ENCODE data around the gene FGF1.

The FGF1 gene

DNA sequence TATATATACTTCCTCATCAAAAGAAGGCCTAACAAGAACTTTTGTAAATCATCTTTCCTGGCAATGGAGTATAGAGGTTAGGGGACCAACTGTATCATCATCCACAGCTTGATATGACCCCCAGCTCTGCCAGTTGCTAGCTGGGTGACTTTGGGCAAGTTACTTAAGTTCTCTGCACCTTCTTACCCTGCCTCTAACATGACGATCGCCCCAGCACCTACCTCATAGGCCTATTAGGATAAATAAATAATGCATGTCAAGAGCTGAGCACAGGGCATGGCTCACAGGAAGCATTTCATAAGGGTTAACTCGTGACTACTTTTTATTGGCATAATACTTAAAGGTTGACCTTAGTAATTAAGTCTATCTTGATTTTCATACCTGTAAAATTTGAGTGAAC, 29.4 kb upstream of the FGF1 start:
- Histone ChIP-seq H3K9ac (ENCODE audit: low read depth, low read length) (no peak overlapping the region), H3K36me3 (ENCODE audit: control insufficient read depth, insufficient read depth, low read length) (no peaks in the 10 kb centered on the region), H3K4me3 (ENCODE audit: low read depth, low read length) (no peak overlapping the region), H3K4me1 (ENCODE audit: control insufficient read depth, insufficient read depth, low read length) (peaks cover 16% of the 10 kb centered on the region), H3K27me3 (ENCODE audit: control insufficient read depth, insufficient read depth, low read length) (no peaks in the 10 kb centered on the region), H3K9me3 (ENCODE audit: control insufficient read depth, insufficient read depth, low read length) (no peaks in the 10 kb centered on the region)

DNA sequence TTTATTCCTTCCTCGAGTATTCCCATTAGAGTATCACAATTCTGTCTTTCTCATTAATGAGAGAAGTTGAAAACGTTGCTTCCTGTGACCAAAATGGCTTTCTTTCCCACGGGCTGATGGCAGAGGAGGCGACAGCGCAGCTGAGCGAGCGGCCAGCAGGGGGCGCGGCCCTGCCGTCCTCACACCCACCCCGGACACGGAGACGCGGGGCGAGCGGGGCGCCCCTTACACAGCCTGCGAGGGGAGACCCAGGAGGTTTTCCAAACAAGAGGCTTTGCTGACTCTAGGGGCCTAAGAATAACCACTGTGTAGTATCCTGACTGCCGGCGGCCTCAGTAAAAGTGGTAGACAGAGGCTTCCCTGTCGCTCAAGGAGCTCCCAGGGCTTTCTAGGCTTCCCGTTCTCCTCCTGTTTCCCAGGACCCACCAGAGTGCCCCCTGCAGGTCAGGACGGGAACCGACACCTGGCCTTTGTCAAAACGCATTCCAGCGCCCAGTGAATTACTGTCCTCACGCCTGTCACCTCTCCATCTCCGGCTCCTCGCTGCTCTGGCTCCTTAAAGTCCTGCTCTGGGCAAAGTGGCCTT, 27.3 kb upstream of the FGF1 start:
- H3K36me3 ChIP-seq (ENCODE audit: control insufficient read depth, insufficient read depth, low read length): no peaks in the 10 kb centered on the region
- peaks cover 12% of the 10 kb centered on the region for H3K4me1 ChIP-seq (ENCODE audit: control insufficient read depth, insufficient read depth, low read length)
- H3K4me3 ChIP-seq (ENCODE audit: low read depth, low read length): peak overlapping the region; percentile 33
- no peaks in the 10 kb centered on the region for H3K27me3 ChIP-seq (ENCODE audit: control insufficient read depth, insufficient read depth, low read length)
- H3K9me3 ChIP-seq (ENCODE audit: control insufficient read depth, insufficient read depth, low read length): no peaks in the 10 kb centered on the region
- peak overlapping the region; percentile 28 for H3K9ac ChIP-seq (ENCODE audit: low read depth, low read length)

DNA sequence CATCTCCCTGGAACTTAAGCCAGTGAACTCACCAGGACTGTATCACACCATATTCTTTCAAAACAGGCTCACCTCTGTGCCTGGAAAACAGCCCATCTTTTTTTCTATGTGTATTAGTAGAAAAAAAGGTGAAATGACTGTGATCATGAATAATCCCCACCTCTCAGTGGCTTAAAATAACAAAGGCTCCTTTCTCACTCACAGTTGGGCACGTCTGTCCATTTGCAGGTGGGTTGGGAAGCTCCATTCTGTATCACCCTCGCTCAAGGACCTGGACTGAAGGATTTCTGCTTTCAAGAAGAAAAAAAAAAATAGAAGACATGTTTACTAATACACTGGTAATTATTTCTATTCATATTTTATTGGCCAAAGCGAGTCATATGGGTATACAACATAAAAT, 17.3 kb upstream of the FGF1 start:
- Histone ChIP-seq H3K4me3 (ENCODE audit: low read depth, low read length) (no peak overlapping the region), H3K9me3 (ENCODE audit: control insufficient read depth, insufficient read depth, low read length) (no peaks in the 10 kb centered on the region), H3K27me3 (ENCODE audit: control insufficient read depth, insufficient read depth, low read length) (no peaks in the 10 kb centered on the region), H3K4me1 (ENCODE audit: control insufficient read depth, insufficient read depth, low read length) (no peaks in the 10 kb centered on the region), H3K9ac (ENCODE audit: low read depth, low read length) (no peak overlapping the region), H3K36me3 (ENCODE audit: control insufficient read depth, insufficient read depth, low read length) (no peaks in the 10 kb centered on the region)

DNA sequence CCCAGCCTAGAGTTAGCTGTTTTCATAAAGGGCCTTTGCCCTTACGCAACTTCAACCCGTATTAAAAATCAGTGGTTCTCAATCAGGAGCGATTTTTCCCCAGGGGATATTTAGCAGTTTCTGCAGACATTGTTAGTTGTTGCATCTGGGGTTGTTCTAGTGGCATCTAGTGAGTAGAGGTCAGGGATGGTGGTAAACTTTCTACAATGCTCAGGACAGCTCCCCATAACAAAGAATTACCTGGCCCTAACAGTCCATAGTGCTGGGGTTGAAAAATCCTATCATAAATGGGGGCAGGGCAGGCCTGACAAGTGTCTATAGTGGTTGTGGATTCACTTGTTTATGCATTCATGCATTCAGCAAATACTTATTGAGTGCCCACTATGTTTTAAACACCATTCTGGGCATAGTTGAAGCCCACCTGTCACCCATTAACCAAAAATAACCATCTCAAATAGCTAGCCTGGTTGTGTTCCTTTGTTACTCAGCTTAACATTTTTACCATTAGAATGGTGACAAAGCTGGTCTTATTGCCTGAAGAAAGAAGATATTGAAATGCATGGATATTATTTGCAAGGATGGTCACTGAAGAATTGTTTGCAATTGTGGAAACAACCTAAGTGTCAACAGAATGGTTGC, 15.9 kb upstream of the FGF1 start:
- H3K36me3 ChIP-seq (ENCODE audit: control insufficient read depth, insufficient read depth, low read length): no peaks in the 10 kb centered on the region
- H3K27me3 ChIP-seq (ENCODE audit: control insufficient read depth, insufficient read depth, low read length): no peaks in the 10 kb centered on the region
- no peak overlapping the region for H3K9ac ChIP-seq (ENCODE audit: low read depth, low read length)
- no peaks in the 10 kb centered on the region for H3K4me1 ChIP-seq (ENCODE audit: control insufficient read depth, insufficient read depth, low read length)
- no peaks in the 10 kb centered on the region for H3K9me3 ChIP-seq (ENCODE audit: control insufficient read depth, insufficient read depth, low read length)
- H3K4me3 ChIP-seq (ENCODE audit: low read depth, low read length): no peak overlapping the region

DNA sequence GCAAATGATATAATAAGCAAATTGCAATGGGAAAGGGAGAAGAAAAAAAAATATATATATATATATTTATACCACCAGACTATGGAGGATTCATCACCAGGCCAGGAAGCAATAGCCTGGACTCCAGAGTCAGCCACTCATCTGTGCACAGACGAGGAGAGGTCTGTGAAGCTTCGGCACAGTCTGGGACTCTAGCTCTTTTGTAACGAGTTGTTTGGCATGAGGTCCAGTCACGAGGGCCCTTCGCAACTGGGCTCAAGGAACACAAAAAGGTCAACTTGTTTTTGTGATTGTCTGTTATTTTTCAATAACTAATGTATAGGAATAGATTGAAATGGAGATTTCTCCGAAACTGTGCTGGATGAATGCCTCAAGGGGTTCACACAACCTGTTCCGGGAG, 14.7 kb upstream of the FGF1 start:
- Histone ChIP-seq H3K4me3 (ENCODE audit: low read depth, low read length) (no peak overlapping the region), H3K9me3 (ENCODE audit: control insufficient read depth, insufficient read depth, low read length) (no peaks in the 10 kb centered on the region), H3K27me3 (ENCODE audit: control insufficient read depth, insufficient read depth, low read length) (no peaks in the 10 kb centered on the region), H3K9ac (ENCODE audit: low read depth, low read length) (no peak overlapping the region), H3K36me3 (ENCODE audit: control insufficient read depth, insufficient read depth, low read length) (no peaks in the 10 kb centered on the region), H3K4me1 (ENCODE audit: control insufficient read depth, insufficient read depth, low read length) (no peaks in the 10 kb centered on the region)

DNA sequence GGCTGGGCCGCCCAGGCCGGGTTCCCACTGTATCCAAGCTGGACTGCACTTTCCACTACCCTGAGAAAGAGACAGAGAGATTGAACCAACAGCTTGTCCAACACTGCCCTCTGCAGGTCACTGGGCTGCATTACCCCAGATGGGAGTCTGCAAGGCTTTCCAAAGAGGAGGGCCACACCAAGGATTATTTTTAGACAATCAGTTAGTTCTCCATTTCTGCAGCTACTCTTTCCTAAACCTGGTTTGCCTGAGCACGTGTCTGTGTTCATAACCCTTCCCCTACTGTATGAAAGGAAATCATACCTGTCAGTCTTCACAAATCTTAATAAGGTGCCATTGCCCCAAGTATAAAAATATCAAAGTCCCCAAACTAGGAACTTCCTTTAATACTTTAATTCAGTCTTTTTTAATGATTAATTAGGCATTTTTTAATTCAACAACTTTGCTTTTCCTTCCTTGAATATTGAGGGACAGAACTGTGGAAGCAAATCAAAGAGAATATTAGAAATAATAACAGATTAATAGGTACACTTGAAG, 13.4 kb upstream of the FGF1 start:
- no peak overlapping the region for H3K4me3 ChIP-seq (ENCODE audit: low read depth, low read length)
- H3K9ac ChIP-seq (ENCODE audit: low read depth, low read length): no peak overlapping the region
- H3K36me3 ChIP-seq (ENCODE audit: control insufficient read depth, insufficient read depth, low read length): no peaks in the 10 kb centered on the region
- no peaks in the 10 kb centered on the region for H3K9me3 ChIP-seq (ENCODE audit: control insufficient read depth, insufficient read depth, low read length)
- no peaks in the 10 kb centered on the region for H3K4me1 ChIP-seq (ENCODE audit: control insufficient read depth, insufficient read depth, low read length)
- no peaks in the 10 kb centered on the region for H3K27me3 ChIP-seq (ENCODE audit: control insufficient read depth, insufficient read depth, low read length)

DNA sequence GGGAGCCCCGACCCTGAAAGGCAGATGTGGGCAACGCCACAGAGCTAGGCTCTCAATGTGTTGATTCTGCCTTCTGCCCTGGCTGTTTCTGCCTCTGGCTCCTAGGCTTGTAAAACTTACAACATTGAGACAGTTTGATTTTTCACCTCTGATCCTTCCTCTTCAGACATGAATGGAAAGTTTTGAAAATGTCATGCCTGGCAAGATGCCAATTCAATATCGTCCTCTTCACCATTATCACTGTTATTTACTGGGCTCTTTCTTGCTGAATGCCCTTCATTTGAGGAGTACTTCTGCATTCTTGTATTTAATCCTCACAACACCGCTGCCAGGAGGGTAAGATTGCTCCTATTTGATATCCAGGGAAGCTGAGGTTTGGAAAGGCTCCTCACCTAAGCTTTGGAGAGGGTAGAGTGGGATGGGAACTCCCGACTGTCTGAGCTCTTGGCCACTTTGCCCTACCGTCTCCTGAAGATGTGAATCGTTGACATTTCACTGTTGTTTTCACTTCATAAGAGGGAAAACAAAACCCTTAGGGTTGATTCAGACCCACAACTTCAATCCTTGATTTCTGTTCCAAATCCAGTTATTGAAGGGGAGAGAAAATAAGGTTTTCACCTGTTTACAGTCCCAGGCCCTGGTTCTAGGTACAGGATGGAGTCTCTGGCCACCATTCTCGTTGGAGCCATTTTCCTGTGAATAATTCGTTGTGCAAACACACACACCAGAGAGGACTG, 12.7 kb upstream of the FGF1 start:
- H3K4me3 ChIP-seq (ENCODE audit: low read depth, low read length): no peak overlapping the region
- H3K9ac ChIP-seq (ENCODE audit: low read depth, low read length): no peak overlapping the region
- no peaks in the 10 kb centered on the region for H3K27me3 ChIP-seq (ENCODE audit: control insufficient read depth, insufficient read depth, low read length)
- H3K9me3 ChIP-seq (ENCODE audit: control insufficient read depth, insufficient read depth, low read length): no peaks in the 10 kb centered on the region
- H3K4me1 ChIP-seq (ENCODE audit: control insufficient read depth, insufficient read depth, low read length): no peaks in the 10 kb centered on the region
- H3K36me3 ChIP-seq (ENCODE audit: control insufficient read depth, insufficient read depth, low read length): no peaks in the 10 kb centered on the region

DNA sequence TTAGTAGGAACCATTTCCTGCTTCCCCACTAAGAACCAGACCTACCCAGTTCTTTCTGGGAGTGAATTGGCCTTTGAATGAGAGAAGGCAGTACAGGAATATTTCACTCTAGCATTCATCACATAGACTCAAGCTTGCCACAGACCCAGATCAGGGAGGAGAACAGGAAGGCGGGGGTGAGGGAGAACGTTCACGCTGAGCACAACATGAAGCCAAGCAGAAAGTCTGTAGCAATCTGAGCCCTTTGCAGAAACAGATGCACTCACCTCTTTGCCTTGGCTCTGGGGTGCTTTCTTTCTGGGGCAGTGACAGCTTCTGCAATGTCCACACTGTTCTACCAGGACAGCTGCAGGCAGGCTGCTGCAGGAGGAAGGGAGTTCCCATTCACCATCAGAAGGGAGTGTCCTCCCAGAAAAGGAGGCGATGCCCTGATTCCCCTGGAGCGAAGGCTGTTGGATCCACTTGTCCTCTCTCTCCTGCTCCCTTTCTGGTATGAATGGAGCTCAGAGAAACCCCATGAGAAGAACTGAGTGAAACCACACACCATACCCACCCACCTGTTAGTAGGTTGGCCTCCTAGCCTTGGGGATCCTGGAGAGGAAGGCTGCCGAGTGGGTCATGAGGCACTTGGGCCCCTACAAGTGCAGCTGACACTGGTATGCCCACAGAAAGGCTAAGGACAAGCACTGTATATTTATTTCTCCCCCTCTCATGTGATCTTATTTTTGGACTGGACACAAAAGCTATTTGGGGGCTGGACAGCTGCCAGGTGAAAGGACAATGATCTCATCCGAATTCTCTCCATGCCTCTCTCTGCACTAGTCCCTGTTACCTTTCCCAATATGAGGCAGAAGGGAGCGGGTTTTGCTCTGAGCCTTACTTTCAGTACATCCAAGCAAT, 11.7 kb upstream of the FGF1 start:
- H3K36me3 ChIP-seq (ENCODE audit: control insufficient read depth, insufficient read depth, low read length): no peaks in the 10 kb centered on the region
- H3K4me1 ChIP-seq (ENCODE audit: control insufficient read depth, insufficient read depth, low read length): no peaks in the 10 kb centered on the region
- H3K4me3 ChIP-seq (ENCODE audit: low read depth, low read length): no peak overlapping the region

DNA sequence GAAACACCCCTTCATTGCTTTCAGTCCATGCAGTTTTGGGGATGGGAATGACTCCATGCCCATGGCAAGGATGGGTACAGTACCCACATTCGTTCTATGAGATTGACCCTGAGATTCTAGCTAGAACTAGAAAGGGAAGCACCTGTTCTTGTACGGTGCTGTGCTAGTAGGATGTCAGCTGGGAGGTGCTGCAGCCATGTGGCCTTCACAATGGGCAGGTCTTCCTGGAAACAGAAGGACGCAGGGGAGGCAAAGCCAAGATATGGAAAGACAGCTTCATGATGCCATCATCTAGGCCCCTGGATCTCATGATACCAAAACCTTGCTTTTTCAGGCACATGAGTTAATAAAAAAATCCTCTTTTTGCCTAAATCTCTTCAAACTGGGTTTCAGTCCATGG, 10.5 kb upstream of the FGF1 start:
- H3K9ac ChIP-seq (ENCODE audit: low read depth, low read length): no peak overlapping the region
- H3K4me3 ChIP-seq (ENCODE audit: low read depth, low read length): no peak overlapping the region
- H3K36me3 ChIP-seq (ENCODE audit: control insufficient read depth, insufficient read depth, low read length): no peaks in the 10 kb centered on the region
- H3K9me3 ChIP-seq (ENCODE audit: control insufficient read depth, insufficient read depth, low read length): no peaks in the 10 kb centered on the region
- no peaks in the 10 kb centered on the region for H3K27me3 ChIP-seq (ENCODE audit: control insufficient read depth, insufficient read depth, low read length)
- H3K4me1 ChIP-seq (ENCODE audit: control insufficient read depth, insufficient read depth, low read length): no peaks in the 10 kb centered on the region

More for the DNA sequence above, 11.7 kb upstream of the FGF1 start:
- Histone ChIP-seq H3K9ac (ENCODE audit: low read depth, low read length) (no peak overlapping the region), H3K9me3 (ENCODE audit: control insufficient read depth, insufficient read depth, low read length) (no peaks in the 10 kb centered on the region), H3K27me3 (ENCODE audit: control insufficient read depth, insufficient read depth, low read length) (no peaks in the 10 kb centered on the region)

DNA sequence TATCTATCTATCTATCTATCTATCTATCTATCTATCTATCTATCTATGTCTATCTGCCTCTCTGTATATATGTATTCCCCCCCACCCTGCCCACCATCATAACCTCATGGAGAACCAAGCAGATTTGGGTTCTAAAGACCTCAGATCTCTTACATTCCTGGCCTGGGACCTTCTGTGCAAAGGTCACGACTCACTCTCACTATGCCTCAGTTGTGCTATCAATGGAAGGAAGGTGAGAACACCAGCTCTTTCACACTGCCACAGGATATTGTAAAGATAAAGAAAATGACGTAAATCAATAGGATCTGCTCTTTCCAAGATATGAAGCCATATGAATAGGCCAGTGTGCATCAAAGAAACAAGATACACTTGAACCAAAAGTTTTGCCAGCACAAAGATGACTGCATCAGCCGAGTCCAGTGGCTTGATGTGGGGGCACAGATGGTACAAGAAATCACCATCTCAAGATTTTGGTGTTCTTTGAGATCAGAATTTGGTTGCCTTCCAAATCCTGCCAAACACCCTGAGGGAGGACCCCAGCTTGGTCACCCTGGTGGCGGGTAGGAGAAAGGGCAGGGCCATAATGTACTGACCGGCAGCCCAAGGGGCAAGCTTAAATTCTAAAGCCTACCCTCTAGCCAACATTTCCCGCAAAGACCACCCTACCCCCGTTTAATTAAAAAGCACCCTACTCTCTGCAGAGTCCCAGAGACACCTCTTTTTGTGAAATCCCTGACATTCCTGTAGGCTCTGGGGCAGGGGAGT, 8.4 kb upstream of the FGF1 start:
- H3K9ac ChIP-seq (ENCODE audit: low read depth, low read length): no peak overlapping the region
- H3K4me1 ChIP-seq (ENCODE audit: control insufficient read depth, insufficient read depth, low read length): no peaks in the 10 kb centered on the region
- no peaks in the 10 kb centered on the region for H3K36me3 ChIP-seq (ENCODE audit: control insufficient read depth, insufficient read depth, low read length)
- H3K9me3 ChIP-seq (ENCODE audit: control insufficient read depth, insufficient read depth, low read length): no peaks in the 10 kb centered on the region
- no peaks in the 10 kb centered on the region for H3K27me3 ChIP-seq (ENCODE audit: control insufficient read depth, insufficient read depth, low read length)
- H3K4me3 ChIP-seq (ENCODE audit: low read depth, low read length): no peak overlapping the region
